Sciatic nerve (tissue), 2 donors: ENCODE results near the gene PAM. TPM values are rescaled to one million over a fixed set of nuclear protein-coding genes. Genes with fewer than 3 reads are reported as not detected.

Source experiments
- ATAC-seq: fragments of 200-7000 bp; cut with Tn5 transposase; one replicate; pipeline ENCODE4 v1.9.1; 2020; ENCODE audit warnings: mild to moderate bottlenecking, moderate library complexity
- DNase-seq: peaks from one replicate; pipeline ENCODE4 v3.0.0-alpha.2; 2020; ENCODE audit warnings: low spot score
- intact Hi-C: fragments of 100-400 bp; cut with DNase I; formaldehyde crosslinking; loops from one replicate; pipeline ENCODE4 v1.14.2; 2022
- total RNA-seq: library from RNA; stranded (reverse); fragmentation: NEBNext Ultra II Directional; extraction: Animal tissue kit (Norgen Biotek cat#: 25700); gene quantifications from one replicate; pipeline ENCODE4 v1.2.1, GENCODE V29; 2021
- donor health status: DM: no; HTN: no; CAD: no.
- donor health status: DM: no; HTN: no; CAD: no.

Gene PAM
- total RNA-seq = 188 TPM

DNA sequence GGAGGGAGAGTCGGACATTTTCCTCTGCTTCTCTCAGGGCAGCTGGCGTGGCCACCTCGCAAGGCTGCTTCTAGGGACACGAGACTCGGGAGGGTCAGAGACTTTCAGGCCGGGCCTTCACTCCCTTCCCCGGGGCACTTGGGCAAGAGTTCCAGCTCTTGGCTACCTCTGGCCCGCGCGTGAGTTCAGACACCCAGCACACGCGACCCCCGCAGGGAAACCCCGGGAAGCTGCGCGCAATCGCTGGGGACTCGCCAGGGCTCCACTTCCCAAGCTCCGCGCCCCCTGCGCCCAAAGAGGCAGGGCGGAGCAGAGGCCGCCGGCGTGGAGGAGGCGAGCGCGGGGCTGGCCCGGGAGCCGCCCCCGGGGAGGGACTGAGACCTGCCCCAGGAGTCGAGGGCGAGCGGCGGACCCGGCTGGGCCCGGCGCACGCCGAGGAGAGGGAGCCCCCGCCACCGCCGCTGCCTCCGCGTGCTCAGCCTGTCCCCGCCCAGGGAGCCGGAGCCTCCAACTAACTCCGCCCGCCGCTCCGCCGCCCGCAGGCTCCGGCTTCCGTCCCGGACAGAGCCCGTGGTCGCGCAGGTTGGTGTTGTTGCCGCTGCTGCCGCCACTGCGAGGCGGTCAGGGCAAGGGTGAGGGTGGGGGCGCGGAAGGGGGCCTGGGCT, at the start of gene PAM:
Gene PAM, plus strand, starts transcription at position 539 of the 665 bp plus-strand sequence. CDS start 110,891 bp downstream, outside the sequence.
- intact Hi-C loops = no loop called here
- ATAC-seq = peak; percentile 93
- peak; percentile 90 for DNase-seq

DNA sequence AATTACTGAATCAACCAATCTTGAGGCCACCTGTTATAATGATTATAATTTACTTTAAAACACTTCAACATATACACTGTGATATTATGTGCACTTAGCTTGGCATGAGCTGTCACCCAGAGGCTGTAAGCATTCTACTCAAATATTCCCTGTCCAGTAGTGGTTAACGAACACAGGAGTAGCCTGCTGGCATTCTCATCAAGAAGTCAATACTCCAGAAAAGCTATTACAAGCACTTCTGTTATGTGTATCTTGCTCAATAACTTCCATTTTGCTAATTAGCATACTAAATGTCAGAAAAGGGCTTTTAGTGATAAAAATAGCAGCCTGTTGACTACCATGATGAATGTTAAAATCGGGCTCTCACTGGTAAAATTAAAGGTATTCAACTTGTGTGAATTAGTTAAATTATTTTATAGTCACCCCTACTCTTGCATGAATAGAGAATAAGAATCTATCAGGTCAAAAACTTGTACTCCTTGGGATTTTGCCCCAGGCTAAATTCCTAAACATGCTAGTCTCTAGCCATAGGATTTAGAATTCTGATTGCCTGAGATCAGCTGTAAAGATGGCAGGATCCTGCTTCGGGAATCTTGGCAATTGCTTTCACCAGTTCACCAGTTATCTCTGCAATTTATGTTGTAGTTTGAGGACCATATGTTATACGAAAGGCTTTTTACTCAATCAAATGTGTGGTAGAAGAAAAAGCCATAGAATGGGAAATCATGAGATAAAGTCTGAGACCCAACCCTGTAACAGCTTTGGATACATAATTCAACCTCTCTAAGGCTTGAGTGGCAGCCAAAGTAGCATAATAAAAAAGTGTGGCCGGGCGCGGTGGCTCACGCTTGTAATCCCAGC, 43.4 kb upstream of the PAM start:
- ATAC-seq = no peak
- intact Hi-C loops = no loop called here

DNA sequence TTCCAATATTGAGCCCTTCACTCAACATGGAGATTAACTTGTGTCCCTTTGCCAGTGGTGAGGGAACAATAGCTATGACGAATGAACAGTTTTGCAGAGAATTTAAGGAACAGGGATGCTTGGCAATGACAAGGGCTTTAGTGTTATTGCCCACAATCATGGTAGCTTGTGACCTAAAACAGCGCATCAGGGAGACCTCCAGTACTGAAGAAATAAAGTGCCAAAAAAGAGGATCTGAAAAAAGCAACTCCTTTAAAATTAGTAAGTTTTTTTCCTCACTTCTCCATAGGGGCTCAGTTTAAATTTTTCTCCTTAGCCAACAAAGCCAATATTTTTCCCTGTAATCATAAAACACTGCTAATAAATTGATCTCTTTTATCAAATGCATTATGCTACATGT, 41.8 kb upstream of the PAM start:
- intact Hi-C loops = no loop called here
- DNase-seq = no peak
- ATAC-seq = no peak

More for the DNA sequence above, 43.4 kb upstream of the PAM start:
- DNase-seq = no peak

DNA sequence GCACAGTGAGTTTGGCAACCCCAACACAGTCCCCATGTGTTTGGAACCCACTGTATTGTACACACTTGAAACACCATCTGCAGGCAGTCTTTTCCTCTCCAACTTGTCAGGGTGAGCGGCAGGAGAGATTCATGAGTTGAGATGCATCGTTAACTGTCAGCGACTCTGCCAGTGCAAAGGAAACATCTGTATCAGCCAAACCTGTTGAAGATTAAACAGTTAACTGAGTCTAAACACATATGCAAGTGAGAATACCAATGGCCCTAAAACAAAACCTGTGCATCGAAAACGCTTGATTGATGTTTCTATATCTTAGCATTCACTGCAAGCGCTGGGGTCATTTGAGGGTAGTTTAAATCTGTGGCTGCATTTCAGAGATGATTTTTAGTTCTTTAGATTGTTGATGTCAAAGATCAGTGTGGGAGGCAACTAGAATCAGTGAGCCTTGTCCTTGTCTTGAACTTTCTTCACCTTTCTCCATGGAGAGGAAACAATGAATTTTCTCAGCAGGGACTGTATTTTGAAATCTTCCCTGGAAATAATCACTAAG, 41.3 kb upstream of the PAM start:
- intact Hi-C loops = no loop called here
- ATAC-seq = no peak
- no peak for DNase-seq

DNA sequence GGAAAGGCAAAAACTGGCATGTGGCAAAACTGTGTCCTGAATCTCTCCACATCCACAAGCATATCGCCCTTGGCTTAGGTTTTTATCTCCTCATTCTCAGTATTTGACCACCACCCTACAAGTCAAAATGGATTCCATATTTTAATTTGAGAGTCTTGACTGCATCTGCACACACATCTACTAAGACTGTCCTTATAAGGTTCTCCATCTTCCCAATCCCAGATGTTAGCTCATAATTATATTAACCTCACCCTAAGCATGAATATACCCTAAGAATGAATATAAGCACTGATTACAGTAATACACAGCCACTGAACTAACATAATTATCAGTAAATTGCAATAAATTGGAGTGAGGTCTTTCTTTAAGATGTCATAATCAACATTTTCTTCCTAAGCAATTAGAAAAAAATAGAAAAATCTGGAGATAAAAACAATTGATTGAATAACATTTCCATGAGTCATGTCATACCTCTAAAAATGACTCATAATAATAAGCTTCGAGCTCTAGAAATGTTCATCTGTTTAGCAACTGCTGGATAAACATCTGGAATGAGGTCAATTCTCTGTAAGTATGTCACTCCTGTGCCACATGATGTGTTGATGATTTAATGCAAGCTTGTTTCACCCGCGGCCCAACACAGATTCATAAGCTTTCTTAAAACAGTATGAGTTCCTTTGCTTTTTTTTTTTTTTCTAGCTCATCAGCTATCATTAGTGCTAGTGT, 39.9 kb upstream of the PAM start:
- no peak for ATAC-seq
- DNase-seq = no peak
- intact Hi-C loops = no loop called here

DNA sequence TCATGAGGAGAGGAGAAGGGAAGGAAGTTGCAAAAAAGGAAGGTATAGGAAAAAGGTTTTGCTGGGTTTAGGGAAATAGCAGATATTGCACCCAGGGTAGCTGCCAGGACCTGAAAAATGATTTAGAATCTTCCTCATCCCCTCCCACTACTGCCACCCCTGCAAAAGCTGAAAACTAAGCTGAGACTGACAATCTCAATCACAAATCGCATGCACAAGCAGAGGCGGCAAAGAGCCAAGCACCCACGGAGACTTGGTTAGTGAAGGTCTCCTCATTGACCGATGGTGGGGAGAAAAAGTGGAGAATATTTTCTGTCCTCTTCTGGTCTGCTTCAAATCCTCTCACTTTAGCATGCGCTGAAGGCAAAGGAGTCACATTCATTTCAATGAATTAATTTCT, 39.1 kb upstream of the PAM start:
- ATAC-seq (no peak), DNase-seq (no peak)
- intact Hi-C loops = no loop called here

DNA sequence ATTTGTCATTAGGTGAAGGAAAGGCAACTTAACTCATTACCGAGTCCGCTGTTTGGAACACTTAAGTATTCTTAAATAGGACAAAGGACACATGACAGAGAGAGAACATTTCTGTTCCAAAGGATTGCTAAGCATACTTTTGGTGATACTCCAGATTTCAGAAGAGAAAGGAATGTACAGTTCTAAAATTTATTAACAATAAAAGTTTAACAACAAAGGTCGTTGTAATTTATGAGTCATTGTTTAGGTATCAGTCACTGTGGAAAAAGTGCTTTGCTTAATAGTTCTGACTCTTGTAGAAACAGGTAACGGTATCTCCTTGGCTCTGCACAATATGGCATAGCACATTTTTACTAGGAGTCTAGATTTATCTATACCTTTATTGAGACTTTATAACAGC, 36.3 kb upstream of the PAM start:
- DNase-seq (no peak), ATAC-seq (no peak)
- intact Hi-C loops = no loop called here

DNA sequence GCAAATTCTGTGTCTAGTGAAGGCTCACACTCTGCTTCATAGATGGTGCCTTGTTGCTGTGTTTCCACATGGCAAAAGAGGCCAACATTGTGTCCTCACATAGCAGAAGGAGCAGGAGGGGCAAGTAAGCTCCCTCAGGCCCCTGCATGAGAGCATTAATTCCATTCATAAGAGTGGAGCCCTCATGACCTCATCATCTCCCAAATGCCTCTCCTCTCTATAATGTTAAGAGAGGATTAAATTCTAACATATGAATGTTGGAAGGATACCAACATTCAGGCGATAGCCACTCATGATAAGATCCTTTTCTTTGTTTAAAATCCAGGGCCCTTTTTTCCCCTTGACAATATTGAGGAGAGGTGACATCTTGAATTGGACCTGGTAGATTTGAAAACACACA, 35.2 kb upstream of the PAM start:
- ATAC-seq (no peak), DNase-seq (no peak)
- intact Hi-C loops = no loop called here

DNA sequence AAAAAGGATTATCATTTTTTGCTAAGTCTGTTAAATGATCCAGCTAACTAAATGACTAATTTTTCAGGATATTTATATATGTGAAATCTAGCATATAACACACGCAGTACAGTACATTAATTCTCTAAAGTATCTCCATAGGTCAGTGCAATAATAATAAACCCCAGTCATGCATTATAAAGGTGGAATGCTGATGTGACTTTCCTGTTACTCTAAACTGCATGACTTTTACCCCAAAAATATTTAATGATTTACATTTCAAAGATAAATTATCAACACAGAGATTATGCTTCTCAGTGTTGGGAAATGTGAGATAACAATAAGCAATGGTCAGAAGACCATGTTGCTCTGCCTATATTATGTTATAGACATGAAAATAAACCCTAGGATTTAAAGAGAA, 34.1 kb upstream of the PAM start:
- ATAC-seq (no peak), DNase-seq (no peak)
- intact Hi-C loops = no loop called here

DNA sequence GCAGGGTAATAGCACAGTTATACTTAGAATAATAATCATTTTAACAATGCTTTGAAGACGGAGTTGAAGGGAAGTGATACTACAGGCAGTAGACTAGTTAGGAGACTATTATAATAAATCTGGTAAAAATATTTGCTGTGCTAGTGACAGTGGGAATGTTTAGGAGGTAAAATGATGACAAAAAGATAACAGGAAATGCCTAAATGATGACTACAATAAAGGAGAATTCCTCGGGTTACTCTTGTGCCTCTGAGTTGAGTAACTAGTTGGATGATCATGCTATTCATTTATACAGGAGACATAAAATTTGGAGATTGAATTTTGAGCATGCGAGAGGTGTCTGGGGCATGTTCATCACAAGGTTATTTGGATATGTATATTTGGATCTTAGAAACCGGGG, 32.2 kb upstream of the PAM start:
- no peak for DNase-seq
- no peak for ATAC-seq
- intact Hi-C loops = no loop called here

DNA sequence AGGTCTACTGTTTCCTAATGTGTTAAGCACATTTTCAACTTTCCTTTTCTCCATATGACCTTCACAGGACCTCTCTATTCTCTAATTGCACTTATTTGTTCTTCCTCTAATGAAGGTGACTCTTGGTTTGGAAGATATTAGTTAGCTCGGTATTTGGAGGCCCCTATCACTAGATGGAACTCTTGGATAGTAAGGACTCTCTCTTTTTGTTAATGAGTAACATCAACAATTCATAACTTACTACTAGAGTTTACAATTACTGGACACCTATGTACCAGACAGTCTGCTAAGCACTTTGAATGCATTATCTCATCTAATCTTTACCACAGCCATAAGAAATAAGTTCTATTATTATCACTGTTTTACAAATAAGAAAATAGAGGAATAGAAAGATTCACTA, 23.4 kb upstream of the PAM start:
- DNase-seq (no peak), ATAC-seq (no peak)
- intact Hi-C loops = no loop called here

DNA sequence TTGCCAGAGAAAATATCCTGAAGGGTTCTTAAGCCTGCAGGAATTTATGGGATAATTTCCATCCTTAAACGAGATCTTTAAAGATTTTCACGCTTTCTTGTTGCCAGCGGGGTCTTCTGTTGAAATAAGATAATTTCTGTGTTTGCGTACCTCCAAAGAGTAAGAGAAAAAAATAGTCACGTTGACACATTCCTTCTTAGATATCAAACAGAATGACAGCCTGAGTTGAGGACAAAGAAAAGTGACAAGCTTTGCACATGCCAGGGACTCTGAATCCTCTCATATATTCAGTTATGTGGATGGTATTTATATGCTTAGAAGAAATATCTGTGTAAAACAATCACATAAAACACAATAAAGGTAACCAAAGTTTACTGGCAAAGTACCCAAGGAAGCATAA, 21.6 kb upstream of the PAM start:
- ATAC-seq = no peak

DNA sequence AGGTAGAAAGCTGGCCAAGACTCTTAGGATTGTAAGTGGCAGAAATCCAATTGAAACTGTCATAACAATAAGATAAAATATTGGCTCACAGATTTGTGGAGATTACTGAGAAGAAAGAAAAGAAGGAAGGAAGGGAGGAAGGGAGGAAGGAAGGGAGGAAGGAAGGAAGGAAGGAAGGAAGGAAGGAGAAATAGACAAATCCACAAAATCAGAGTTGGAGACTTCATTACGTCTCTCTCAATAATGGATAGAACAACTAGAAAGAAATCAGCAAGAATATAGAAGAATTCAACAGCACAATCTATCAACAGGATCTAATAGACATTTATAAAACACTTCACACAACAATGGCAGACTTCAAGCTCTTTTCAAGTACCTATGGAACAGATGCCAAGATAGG, 17.9 kb upstream of the PAM start:
- intact Hi-C loops = no loop called here
- ATAC-seq (no peak), DNase-seq (no peak)

More for the DNA sequence above, 21.6 kb upstream of the PAM start:
- intact Hi-C loops = no loop called here
- no peak for DNase-seq

DNA sequence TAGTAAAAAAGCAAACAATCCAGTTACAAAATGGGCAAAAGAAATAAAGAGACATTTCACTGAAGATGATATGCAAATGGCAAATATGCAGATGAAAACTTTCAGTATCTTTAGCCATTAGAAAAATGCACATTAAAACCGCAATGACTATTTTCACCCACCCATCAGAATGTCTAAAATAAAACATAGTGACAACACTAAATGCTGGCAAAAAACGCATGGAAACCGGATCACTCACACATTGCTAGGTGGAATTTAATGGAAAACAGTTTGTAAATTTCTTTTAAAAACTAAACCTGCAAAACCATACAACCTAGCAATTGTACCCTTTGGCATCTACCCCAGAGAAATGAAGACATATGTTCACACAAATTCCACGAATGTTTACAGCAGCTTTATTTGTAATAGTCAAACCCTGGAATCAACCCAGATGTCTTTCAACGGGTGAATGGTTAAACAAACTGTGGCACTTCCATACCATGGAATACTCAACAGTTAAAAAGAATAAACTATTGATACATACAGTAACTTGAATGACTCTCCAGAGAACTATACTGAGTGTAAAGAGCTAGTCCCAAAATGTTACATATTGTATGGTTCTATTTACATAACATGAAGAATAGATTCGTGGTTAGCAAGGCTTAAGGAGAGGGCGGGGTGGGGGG, 17.2 kb upstream of the PAM start:
- intact Hi-C loops = no loop called here

DNA sequence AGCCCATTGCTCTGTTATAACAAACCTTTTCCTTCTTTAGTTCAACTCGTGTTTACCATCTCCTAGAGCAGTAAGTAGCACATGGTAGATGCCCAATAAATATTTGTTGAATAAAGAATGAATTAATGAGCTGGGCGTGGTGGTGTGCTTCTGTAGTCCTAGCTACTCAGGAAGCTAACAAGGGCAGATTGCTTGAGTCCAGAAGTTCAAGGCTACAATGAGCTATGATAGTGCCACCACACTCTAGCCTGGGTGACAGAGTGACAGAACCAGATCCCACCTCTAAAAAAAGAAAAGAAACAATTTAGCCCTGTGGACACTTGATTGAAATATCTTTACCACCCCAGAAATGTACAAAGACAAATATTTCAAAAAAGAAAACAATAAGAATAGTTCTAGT, 14.6 kb upstream of the PAM start:
- no peak for ATAC-seq
- intact Hi-C loops = no loop called here
- DNase-seq = no peak

More for the DNA sequence above, 17.2 kb upstream of the PAM start:
- DNase-seq (no peak), ATAC-seq (no peak)

DNA sequence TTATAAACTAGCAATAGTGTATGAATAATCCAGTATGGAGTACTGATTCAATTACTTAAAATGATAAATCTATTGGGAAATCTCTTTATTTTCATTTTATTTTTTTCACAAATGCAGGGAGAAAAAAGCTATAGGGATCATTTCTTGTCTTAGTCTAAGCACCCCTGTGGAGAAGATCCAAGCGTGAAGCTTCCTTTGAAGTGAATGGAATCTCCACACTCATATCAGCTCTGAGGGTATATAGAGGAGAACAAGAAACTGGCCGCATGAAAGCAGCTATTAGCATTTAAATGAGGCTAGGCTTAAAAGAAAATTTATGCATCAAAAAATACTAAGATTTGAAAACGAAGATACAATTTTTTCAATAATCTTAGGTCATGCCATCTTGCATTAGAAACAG, 12.9 kb upstream of the PAM start:
- ATAC-seq (no peak), DNase-seq (no peak)
- intact Hi-C loops = no loop called here

DNA sequence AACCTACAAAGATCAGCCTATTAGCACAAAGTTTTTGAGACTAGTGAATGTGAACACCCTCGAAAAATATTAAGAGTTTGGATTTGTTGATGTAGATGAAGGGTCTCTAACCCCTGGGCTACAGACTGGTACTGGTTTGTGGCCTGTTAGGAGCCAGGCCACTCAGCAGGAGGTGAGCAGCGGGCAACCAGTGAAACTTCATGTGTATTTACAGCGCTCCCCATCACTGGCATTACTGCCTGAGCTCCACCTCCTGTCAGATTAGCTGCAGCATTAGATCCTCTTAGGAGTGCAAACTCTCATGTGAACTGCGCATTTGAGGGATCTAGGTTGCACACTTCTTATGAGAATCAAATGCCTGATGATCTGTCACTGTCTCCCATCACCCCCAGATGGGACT, 11.2 kb upstream of the PAM start:
- DNase-seq (no peak), ATAC-seq (no peak)
- intact Hi-C loops = no loop called here

DNA sequence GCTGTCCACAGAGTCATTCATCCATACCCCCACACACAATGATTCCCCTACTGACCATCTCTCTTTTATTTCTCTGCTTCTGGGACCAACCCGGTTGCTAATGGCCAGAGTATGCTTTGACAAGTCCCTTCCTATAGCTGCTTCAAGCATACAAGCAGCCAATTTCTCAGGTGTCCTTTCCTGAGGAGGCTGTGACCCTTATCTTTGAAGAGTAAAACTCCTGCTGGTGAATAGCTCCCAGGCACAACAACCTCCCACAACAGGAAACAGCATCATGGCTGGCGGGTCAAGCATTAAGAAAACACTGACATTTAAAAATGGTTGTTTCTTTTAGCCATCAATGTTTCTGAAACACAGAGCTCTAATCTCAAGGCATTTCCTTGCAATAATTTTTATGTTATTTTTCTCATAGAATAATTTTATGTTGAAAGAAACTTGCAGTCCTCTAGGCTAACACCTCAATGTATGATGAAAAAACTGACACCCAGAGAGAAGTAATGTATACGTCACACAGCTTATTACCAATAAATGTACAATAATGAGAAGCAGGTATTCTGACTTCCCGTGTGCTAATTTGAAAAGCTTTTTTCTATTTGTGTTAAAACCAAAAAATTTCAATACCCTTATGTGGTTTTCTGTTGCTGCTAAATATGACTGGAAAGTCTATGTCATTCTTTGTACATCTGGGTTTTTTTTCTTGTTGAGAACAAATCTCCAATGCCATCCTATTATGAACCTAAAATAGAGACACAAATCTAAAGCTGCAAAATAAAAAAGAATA, 7.5 kb upstream of the PAM start:
- ATAC-seq (no peak), DNase-seq (no peak)
- intact Hi-C loops = no loop called here
